ENCODE results near the gene ASTE1.

Gene ASTE1

DNA sequence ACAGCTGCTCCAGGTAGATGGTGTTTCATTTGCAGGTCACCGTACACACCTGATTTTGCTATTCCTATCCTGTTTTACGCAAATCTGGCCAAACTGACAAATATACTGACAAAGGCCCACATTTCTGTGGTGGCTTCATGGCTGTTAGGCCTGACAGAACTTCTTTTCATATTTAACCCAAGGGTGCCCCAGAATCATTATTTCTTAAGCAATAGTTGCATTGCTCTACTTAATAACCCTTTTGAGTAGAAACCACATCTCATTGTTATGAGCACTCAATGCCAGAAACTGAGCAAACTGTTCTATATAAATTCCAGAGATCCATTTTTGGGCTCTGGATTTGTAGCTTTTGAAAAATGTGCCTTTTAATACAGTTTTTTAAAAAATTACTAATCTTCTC lies 19.4 kb downstream of the ASTE1 start:
- H3K4me3 ChIP-seq (ENCODE audit: low read depth, low read length) = no peak overlapping the region
- no peak for DNase-seq (ENCODE audit: low read depth)
- TF ChIP-seq POLR2A (IDR thresholded peaks at IDR 0.05; ENCODE audit: extremely low read depth, insufficient read length) (no peak), MAX (IDR thresholded peaks at IDR 0.05; ENCODE audit: low read depth, low read length) (no peak), MYC (IDR thresholded peaks at IDR 0.05; ENCODE audit: low read depth, low read length) (no peak)
- TF ChIP-seq, protein P1, sequence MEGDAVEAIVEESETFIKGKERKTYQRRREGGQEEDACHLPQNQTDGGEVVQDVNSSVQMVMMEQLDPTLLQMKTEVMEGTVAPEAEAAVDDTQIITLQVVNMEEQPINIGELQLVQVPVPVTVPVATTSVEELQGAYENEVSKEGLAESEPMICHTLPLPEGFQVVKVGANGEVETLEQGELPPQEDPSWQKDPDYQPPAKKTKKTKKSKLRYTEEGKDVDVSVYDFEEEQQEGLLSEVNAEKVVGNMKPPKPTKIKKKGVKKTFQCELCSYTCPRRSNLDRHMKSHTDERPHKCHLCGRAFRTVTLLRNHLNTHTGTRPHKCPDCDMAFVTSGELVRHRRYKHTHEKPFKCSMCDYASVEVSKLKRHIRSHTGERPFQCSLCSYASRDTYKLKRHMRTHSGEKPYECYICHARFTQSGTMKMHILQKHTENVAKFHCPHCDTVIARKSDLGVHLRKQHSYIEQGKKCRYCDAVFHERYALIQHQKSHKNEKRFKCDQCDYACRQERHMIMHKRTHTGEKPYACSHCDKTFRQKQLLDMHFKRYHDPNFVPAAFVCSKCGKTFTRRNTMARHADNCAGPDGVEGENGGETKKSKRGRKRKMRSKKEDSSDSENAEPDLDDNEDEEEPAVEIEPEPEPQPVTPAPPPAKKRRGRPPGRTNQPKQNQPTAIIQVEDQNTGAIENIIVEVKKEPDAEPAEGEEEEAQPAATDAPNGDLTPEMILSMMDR (IDR thresholded peaks at IDR 0.05; ENCODE audit: low read depth, low read length) = no peak

DNA sequence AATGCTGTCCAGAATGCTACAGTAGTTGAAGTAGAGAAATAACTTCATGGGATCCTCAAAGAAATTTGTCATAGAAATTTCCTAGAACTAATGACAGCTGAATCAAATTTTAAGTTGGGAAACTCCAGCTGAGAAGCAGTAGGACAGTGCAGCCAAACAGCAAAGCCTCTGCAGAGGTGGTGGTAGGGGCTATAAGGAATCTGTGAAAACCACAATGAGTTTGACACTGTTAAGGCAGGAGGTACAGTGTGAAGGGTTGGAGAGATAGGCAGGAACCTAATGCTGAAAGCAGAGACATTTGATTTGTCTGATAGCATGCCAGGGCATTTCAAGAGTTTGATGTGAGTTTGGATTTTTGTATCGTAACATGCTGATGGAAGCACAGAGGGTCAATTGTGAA lies 22.0 kb downstream of the ASTE1 start:
- H3K4me3 ChIP-seq (ENCODE audit: low read depth, low read length) = no peak overlapping the region
- DNase-seq (ENCODE audit: low read depth) = no peak
- TF ChIP-seq POLR2A (IDR thresholded peaks at IDR 0.05; ENCODE audit: extremely low read depth, insufficient read length) (no peak), MAX (IDR thresholded peaks at IDR 0.05; ENCODE audit: low read depth, low read length) (no peak), MYC (IDR thresholded peaks at IDR 0.05; ENCODE audit: low read depth, low read length) (no peak)
- TF ChIP-seq, protein P1 (IDR thresholded peaks at IDR 0.05; ENCODE audit: low read depth, low read length) = no peak

DNA sequence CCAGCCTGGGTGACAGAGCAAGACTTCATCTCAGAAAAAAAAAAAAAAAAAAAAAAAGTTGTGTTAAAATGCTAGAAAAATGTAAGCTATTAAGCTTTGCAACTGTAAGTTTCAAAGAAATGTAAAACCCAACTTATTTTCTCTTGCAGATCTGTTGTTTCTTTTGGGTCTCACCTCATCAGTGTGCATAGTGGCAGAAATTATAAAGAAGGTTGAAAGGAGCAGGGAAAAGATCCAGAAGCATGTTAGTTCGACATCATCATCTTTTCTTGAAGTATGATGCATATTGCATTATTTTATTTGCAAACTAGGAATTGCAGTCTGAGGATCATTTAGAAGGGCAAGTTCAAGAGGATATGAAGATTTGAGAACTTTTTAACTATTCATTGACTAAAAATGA lies 25.6 kb downstream of the ASTE1 start:
- TF ChIP-seq, protein P1 (IDR thresholded peaks at IDR 0.05; ENCODE audit: low read depth, low read length) = no peak
- TF ChIP-seq MAX (IDR thresholded peaks at IDR 0.05; ENCODE audit: low read depth, low read length) = no peak
- DNase-seq (ENCODE audit: low read depth) = no peak
- H3K4me3 ChIP-seq (ENCODE audit: low read depth, low read length) = no peak overlapping the region

DNA sequence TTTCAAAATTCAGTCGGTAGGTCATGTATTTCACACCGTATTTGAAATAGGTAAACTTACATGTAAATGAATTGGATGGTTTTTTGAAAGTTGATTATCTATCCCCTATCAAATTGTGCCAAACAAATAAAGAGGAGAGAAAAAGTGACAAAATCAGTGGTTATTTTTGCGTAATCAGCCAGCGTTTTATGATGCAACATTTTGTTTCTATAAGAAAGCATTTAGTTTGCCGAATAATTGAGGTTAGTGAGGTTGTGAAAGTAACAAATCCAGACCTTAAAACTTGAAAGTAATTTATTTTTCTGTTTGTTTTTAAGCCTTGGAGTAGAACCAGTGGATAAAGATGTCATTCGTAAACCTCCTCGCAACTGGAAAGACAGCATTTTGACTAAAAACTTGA lies 29.3 kb downstream of the ASTE1 start:
- peak; percentile 70 for DNase-seq (ENCODE audit: low read depth)
- no peak for TF ChIP-seq MYC (IDR thresholded peaks at IDR 0.05; ENCODE audit: low read depth, low read length)

DNA sequence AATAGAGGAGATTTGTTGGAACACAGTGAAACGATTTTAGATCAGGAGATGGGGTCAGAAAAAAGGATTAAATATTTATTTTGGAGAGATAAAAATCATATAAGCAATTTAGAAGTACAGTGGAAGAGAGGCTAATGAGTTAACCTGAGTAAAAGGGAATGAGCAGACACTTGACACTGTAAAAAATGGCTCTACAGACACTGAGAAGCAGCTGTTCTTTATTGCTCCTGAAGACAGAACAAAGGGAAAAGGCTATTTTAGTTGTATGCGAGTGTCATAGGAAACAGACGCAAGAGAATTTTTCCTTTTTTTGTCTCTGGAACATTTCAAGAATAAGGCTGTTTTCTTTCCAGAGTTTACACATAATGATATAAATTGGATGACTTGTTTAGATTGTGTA lies 34.3 kb downstream of the ASTE1 start:
- no peak for DNase-seq (ENCODE audit: low read depth)
- TF ChIP-seq POLR2A (IDR thresholded peaks at IDR 0.05; ENCODE audit: extremely low read depth, insufficient read length) (no peak), MAX (IDR thresholded peaks at IDR 0.05; ENCODE audit: low read depth, low read length) (no peak), MYC (IDR thresholded peaks at IDR 0.05; ENCODE audit: low read depth, low read length) (no peak)
- TF ChIP-seq, protein P1 (IDR thresholded peaks at IDR 0.05; ENCODE audit: low read depth, low read length) = no peak
- H3K4me3 ChIP-seq (ENCODE audit: low read depth, low read length) = no peak overlapping the region

More for the DNA sequence above, 29.3 kb downstream of the ASTE1 start:
- H3K4me3 ChIP-seq (ENCODE audit: low read depth, low read length) = no peak overlapping the region

- TF ChIP-seq, protein P1 (IDR thresholded peaks at IDR 0.05; ENCODE audit: low read depth, low read length) = no peak
- TF ChIP-seq MYC (IDR thresholded peaks at IDR 0.05; ENCODE audit: low read depth, low read length) (no peak), POLR2A (IDR thresholded peaks at IDR 0.05; ENCODE audit: extremely low read depth, insufficient read length) (no peak), MAX (IDR thresholded peaks at IDR 0.05; ENCODE audit: low read depth, low read length) (no peak)
Observed at GRCh38 chr3:130991126-130991525, 35.5 kb downstream of the ASTE1 start.

More at GRCh38 chr3:130991126-130991525, 35.5 kb downstream of the ASTE1 start:
- no peak for DNase-seq (ENCODE audit: low read depth)
- H3K4me3 ChIP-seq (ENCODE audit: low read depth, low read length) = no peak overlapping the region
